K562 (cell line): ENCODE data around the gene CD40. TPM values are rescaled to one million over a fixed set of nuclear protein-coding genes. Genes with fewer than 3 reads are reported as not detected.

Source experiments
- ATF4 ChIP-seq: fragments of 450-650 bp; formaldehyde crosslinking; IDR thresholded peaks from 2 replicates; pipeline ENCODE4 v1.4.0; 2022; ENCODE audit warnings: mild to moderate bottlenecking, moderate library complexity
- CBFA2T2 ChIP-seq: fragments of 450-650 bp; conservative IDR thresholded peaks from 2 replicates; pipeline ENCODE4 v1.6.1; 2017; ENCODE audit warnings: mild to moderate bottlenecking
- CCAR2 ChIP-seq: fragments of 200-400 bp; formaldehyde crosslinking; IDR thresholded peaks from 2 replicates; pipeline ENCODE4 v1.6.1; 2017; ENCODE audit warnings: mild to moderate bottlenecking, low read depth, low read length
- CUX1 ChIP-seq: fragments of 200-800 bp; sonication (Bioruptor generic); IDR thresholded peaks from 2 replicates; pipeline ENCODE4 v1.6.1; 2016; ENCODE audit warnings: missing genetic modification characterization, missing compliant biosample characterization
- GABPB1 ChIP-seq: sonication (generic); formaldehyde crosslinking; IDR thresholded peaks from 2 replicates; pipeline ENCODE4 v1.8.0; 2022; ENCODE audit warnings: mild to moderate bottlenecking, missing genetic modification reagents
- HDAC2 ChIP-seq: fragments of 450-650 bp; IDR thresholded peaks from 2 replicates; pipeline ENCODE4 v1.6.1; 2016; ENCODE audit warnings: mild to moderate bottlenecking
- JUN ChIP-seq, 2 experiments: sonication (generic) in 1 of 2; formaldehyde crosslinking in 1 of 2; IDR thresholded peaks; 2 replicates each; pipeline versions ENCODE4 v1.6.1 to v1.8.0; 2012 to 2022; ENCODE audit warnings: borderline replicate concordance in 2 of 2, mild to moderate bottlenecking in 2 of 2, improper control_type of control experiment in 1 of 2, low read depth in 1 of 2, low read length in 1 of 2, missing genetic modification reagents in 1 of 2
- KLF13 ChIP-seq: fragments of 450-650 bp; IDR thresholded peaks from 2 replicates; pipeline ENCODE4 v1.6.1; 2016; ENCODE audit warnings: missing genetic modification characterization, low read depth, mild to moderate bottlenecking, missing compliant biosample characterization, moderate library complexity, borderline replicate concordance
- KLF6 ChIP-seq: fragments of 250-450 bp; sonication (Bioruptor Pico); IDR thresholded peaks from 2 replicates; pipeline ENCODE4 v1.4.0; 2020; ENCODE audit warnings: mild to moderate bottlenecking, moderate library complexity, borderline replicate concordance
- MCM2 ChIP-seq: fragments of 450-650 bp; IDR thresholded peaks from 2 replicates; pipeline ENCODE4 v1.6.1; 2017; ENCODE audit warnings: low read depth, mild to moderate bottlenecking
- MIER1 ChIP-seq: fragments of 450-650 bp; IDR thresholded peaks from 2 replicates; pipeline ENCODE4 v1.6.1; 2016; ENCODE audit warnings: antibody characterized with exemption, mild to moderate bottlenecking, low read depth
- PRMT5 ChIP-seq: sonication (generic); formaldehyde crosslinking; IDR thresholded peaks from 2 replicates; pipeline ENCODE4 v1.5.0; 2020; ENCODE audit warnings: missing genetic modification reagents
- STAT5B ChIP-seq: fragments of 250-450 bp; sonication (Bioruptor Pico); IDR thresholded peaks from 2 replicates; pipeline ENCODE4 v1.8.0; 2021; ENCODE audit warnings: mild to moderate bottlenecking, inconsistent platforms
- TAF15 ChIP-seq: fragments of 200-400 bp; formaldehyde crosslinking; IDR thresholded peaks from 2 replicates; pipeline ENCODE4 v1.6.1; 2017; ENCODE audit warnings: mild to moderate bottlenecking, low read depth, low read length, moderate library complexity
- TCF7 ChIP-seq: sonication (generic); IDR thresholded peaks from 2 replicates; pipeline ENCODE4 v1.6.1; 2016; ENCODE audit warnings: antibody characterized with exemption, borderline replicate concordance
- ZBTB34 ChIP-seq: fragments of 250-450 bp; sonication (Bioruptor Pico); IDR thresholded peaks from 2 replicates; pipeline ENCODE4 v1.8.0; 2021; ENCODE audit warnings: mild to moderate bottlenecking, moderate library complexity
- ZFPM2 ChIP-seq: fragments of 250-450 bp; sonication (Bioruptor Pico); IDR thresholded peaks from 2 replicates; pipeline ENCODE4 v1.5.1; 2022; ENCODE audit warnings: mild to moderate bottlenecking
- ZNF280B ChIP-seq: fragments of 250-450 bp; sonication (Bioruptor Pico); IDR thresholded peaks from 2 replicates; pipeline ENCODE4 v1.5.1; 2021; ENCODE audit warnings: mild to moderate bottlenecking
- ZNF41 ChIP-seq: fragments of 250-450 bp; sonication (Bioruptor Pico); conservative IDR thresholded peaks from 2 replicates; pipeline ENCODE4 v1.4.0; 2020; ENCODE audit warnings: mild to moderate bottlenecking
- ZNF436 ChIP-seq: fragments of 250-450, 450-650 bp; sonication (Bioruptor Pico); formaldehyde crosslinking; IDR thresholded peaks from 2 replicates; pipeline ENCODE4 v1.7.0; 2020; ENCODE audit warnings: mild to moderate bottlenecking
- polyA plus RNA-seq, 8 experiments: library from polyadenylated mRNA; depleted of rRNA in 4 of 8; stranded (reverse) in 5 of 8; unstranded in 3 of 8; fragments of >200 nt; fragmentation: Nextera tagmentation in 2 of 8; fragmentation: Illumina TruSeq in 1 of 8; extraction: Ambion mirVana in 2 of 8; extraction: Trizol in 1 of 8; gene quantifications; 2 replicates each; pipeline versions ENCODE4 v1.2.1 to v1.2.3, GENCODE V29; 2011 to 2014; ENCODE audit warnings: inconsistent platforms in 1 of 8, missing spikeins in 1 of 8
- total RNA-seq, 7 experiments: library from RNA; depleted of rRNA in 6 of 7; stranded (reverse); fragments of >200 nt in 6 of 7; fragmentation: Illumina TruSeq in 2 of 7; extraction: Trizol in 2 of 7; gene quantifications; 2 replicates each; pipeline versions ENCODE4 v1.2.1 to v1.2.3, GENCODE V29; 2011 to 2021; ENCODE audit warnings: low replicate concordance in 1 of 7

Gene CD40
- total and polyA plus RNA-seq, 9 of the 15 experiments (the other 6 are each of a cell fraction or from before 2014, with no cell fraction given), result 0.76 to 3.7 (median 1.6) TPM

GRCh38 chr20:46085179-46085851 is 32.8 kb upstream of the CD40 start (continued):
- TF ChIP-seq ZNF280B (no peak), TCF7 (no peak), CBFA2T2 (no peak), PRMT5 (no peak), TAF15 (no peak), KLF6 (CRISPR knock-in tag) (no peak), ATF4 (no peak), ZFPM2 (CRISPR knock-in tag) (no peak), MIER1 (0 out of 2 replicates have a peak, but pooled peaks have one; percentile 54), GABPB1 (CRISPR knock-in tag) (no peak), ZBTB34 (CRISPR knock-in tag) (no peak), CCAR2 (no peak), HDAC2 (0 out of 2 replicates have a peak, but pooled peaks have one; percentile 22), STAT5B (CRISPR knock-in tag) (no peak), CUX1 (CRISPR knock-in tag) (no peak), ZNF41 (CRISPR knock-in tag) (no peak), MCM2 (no peak), JUN (IDR thresholded peaks at IDR 0.05; ENCODE audit: borderline replicate concordance, low read depth, low read length) (0 out of 2 replicates have a peak, but pooled peaks have one; percentile 16), JUN (CRISPR knock-in tag; IDR thresholded peaks at IDR 0.05; ENCODE audit: borderline replicate concordance) (no peak), ZNF436 (CRISPR knock-in tag) (no peak), KLF13 (tag) (no peak)
